Neural progenitor cell (in vitro differentiated cells): ENCODE data around the gene TMEM115. TPM values are rescaled to one million over a fixed set of nuclear protein-coding genes. Genes with fewer than 3 reads are reported as not detected.
"Not testable (repeated sequence)": the region's sequence is repeated elsewhere in the genome, so short reads cannot be mapped to it uniquely, and the experiment has no call there.

Experiments used
- DNase-seq: peaks from one replicate; pipeline ENCODE4 v3.0.0-alpha.2; 2016; ENCODE audit warnings: low spot score
- H2AFZ ChIP-seq: fragments of 200-600 bp; sonication (generic); replicated peaks from 2 replicates; pipeline ENCODE4 v1.6.1; 2016; ENCODE audit warnings: antibody characterized with exemption
- H3F3A ChIP-seq: fragments of 200-600 bp; sonication (generic); 2 replicates; pipeline ENCODE4 v1.6.1; 2016; ENCODE audit warnings: antibody characterized with exemption, low read depth
- H3K27ac ChIP-seq: fragments of 200-600 bp; sonication (generic); 2 replicates; pipeline ENCODE4 v1.5.1; 2016; ENCODE audit warnings: mild to moderate bottlenecking
- H3K27me3 ChIP-seq: fragments of 200-600 bp; sonication (generic); 2 replicates; pipeline ENCODE4 v1.6.1; 2016; ENCODE audit warnings: mild to moderate bottlenecking, moderate library complexity
- H3K36me3 ChIP-seq: fragments of 200-600 bp; sonication (generic); 2 replicates; pipeline ENCODE4 v1.5.1; 2016
- H3K4me1 ChIP-seq: fragments of 200-600 bp; sonication (generic); 2 replicates; pipeline ENCODE4 v1.6.1; 2016; ENCODE audit warnings: mixed run types
- H3K4me2 ChIP-seq: fragments of 200-600 bp; sonication (generic); 2 replicates; pipeline ENCODE4 v1.6.1; 2016
- H3K4me3 ChIP-seq: fragments of 200-600 bp; sonication (generic); 2 replicates; pipeline ENCODE4 v1.5.1; 2016
- H3K79me2 ChIP-seq: fragments of 200-600 bp; sonication (generic); 2 replicates; pipeline ENCODE4 v1.6.1; 2016; ENCODE audit warnings: low read depth
- H3K9ac ChIP-seq: fragments of 200-600 bp; sonication (generic); 2 replicates; pipeline ENCODE4 v1.6.1; 2016
- H3K9me3 ChIP-seq: fragments of 200-600 bp; sonication (generic); 2 replicates; pipeline ENCODE4 v1.5.1; 2016; ENCODE audit warnings: low read depth
- H4K20me1 ChIP-seq: fragments of 200-600 bp; sonication (generic); 2 replicates; pipeline ENCODE4 v1.6.1; 2016; ENCODE audit warnings: low read depth
- H3K27ac Mint-ChIP-seq: 3 replicates; pipeline ENCODE4 v1.8.0; 2021; ENCODE audit warnings: mixed read lengths
- H3K27me3 Mint-ChIP-seq: 2 replicates; pipeline ENCODE4 v1.8.0; 2022; ENCODE audit warnings: low read depth, mild to moderate bottlenecking, inconsistent platforms, moderate library complexity, mixed read lengths; ENCODE audit not compliant: insufficient read depth
- H3K36me3 Mint-ChIP-seq: 3 replicates; pipeline ENCODE4 v1.8.0; 2021; ENCODE audit warnings: mixed read lengths
- H3K4me1 Mint-ChIP-seq: 3 replicates; pipeline ENCODE4 v1.8.0; 2021; ENCODE audit warnings: mixed read lengths
- H3K4me3 Mint-ChIP-seq: 3 replicates; pipeline ENCODE4 v1.8.0; 2021; ENCODE audit warnings: mild to moderate bottlenecking, moderate library complexity, mixed read lengths
- H3K9me3 Mint-ChIP-seq: 3 replicates; pipeline ENCODE4 v1.8.0; 2020; ENCODE audit warnings: mixed read lengths
- CTCF ChIP-seq: fragments of 200-600 bp; sonication (generic); IDR thresholded peaks from 2 replicates; pipeline ENCODE4 v1.5.1; 2017; ENCODE audit warnings: antibody characterized with exemption, mild to moderate bottlenecking
- EZH2 ChIP-seq: fragments of 200-600 bp; sonication (generic); IDR thresholded peaks from 2 replicates; pipeline ENCODE4 v1.6.1; 2017; ENCODE audit warnings: antibody characterized with exemption, mild to moderate bottlenecking, moderate library complexity
- EZH2phosphoT487 ChIP-seq: fragments of 200-600 bp; sonication (generic); IDR thresholded peaks from 2 replicates; pipeline ENCODE4 v1.6.1; 2017; ENCODE audit warnings: antibody characterized with exemption
- total RNA-seq: library from RNA; depleted of rRNA; stranded (reverse); fragments of >200 nt; gene quantifications from 2 replicates; pipeline ENCODE4 v1.2.3, GENCODE V29; 2015; ENCODE audit warnings: low replicate concordance

The TMEM115 gene
- total RNA-seq, 1 donor from 2014 or later = 6.3 TPM

DNA sequence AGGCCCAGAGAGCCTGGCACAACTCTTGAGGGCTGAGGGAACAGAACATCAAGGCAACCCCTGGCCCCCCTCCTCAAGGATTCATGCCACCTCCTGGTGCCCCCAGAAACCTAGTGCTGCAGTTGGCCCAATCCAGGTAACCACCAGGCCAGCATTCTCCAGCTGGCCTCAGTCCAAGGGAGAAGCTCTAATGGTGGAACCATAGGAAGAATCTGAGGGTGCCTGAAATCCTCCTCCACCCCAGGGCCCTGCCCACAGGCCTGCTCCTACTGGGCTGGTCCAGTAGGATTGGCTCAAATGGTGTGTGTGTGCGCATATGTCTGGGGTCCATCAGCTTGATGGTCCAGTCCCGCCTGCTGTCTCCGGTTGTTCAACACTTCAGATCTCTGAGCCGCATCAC is 44.5 kb downstream of the TMEM115 start:
- no peak overlapping the region for H3K9ac ChIP-seq
- H3K9me3 Mint-ChIP-seq = peaks cover 7% of the 10 kb centered on the region
- H3K27ac ChIP-seq = no peak overlapping the region
- DNase-seq = no peak
- H4K20me1 ChIP-seq = peaks cover 26% of the 10 kb centered on the region
- peaks cover 42% of the 10 kb centered on the region for H3K36me3 Mint-ChIP-seq
- H3K27me3 ChIP-seq = no peaks in the 10 kb centered on the region
- no peak overlapping the region for H3K4me3 Mint-ChIP-seq
- H3F3A ChIP-seq = peaks cover 2% of the 10 kb centered on the region
- no peak overlapping the region for H3K4me2 ChIP-seq
- peaks cover under 1% of the 10 kb centered on the region for H3K9me3 ChIP-seq
- peaks cover 3% of the 10 kb centered on the region for H3K27me3 Mint-ChIP-seq
- TF ChIP-seq EZH2phosphoT487 (no peak), CTCF (no peak), EZH2 (no peak)
- H3K4me1 Mint-ChIP-seq = peaks cover 17% of the 10 kb centered on the region
- H2AFZ ChIP-seq = no peak overlapping the region
- no peak overlapping the region for H3K27ac Mint-ChIP-seq
- H3K79me2 ChIP-seq = peaks cover 27% of the 10 kb centered on the region
- H3K4me3 ChIP-seq = no peak overlapping the region
- H3K36me3 ChIP-seq = no peaks in the 10 kb centered on the region
- peaks cover 12% of the 10 kb centered on the region for H3K4me1 ChIP-seq

- no peak for DNase-seq
- Histone ChIP-seq H4K20me1 (peaks cover 21% of the 10 kb centered on the region), H3K27ac (no peak overlapping the region), H3K4me2 (no peak overlapping the region), H3K27me3 (no peaks in the 10 kb centered on the region), H3K9ac (no peak overlapping the region), H3K4me1 (peaks cover 7% of the 10 kb centered on the region), H3K79me2 (peaks cover 22% of the 10 kb centered on the region), H2AFZ (no peak overlapping the region), H3K9me3 (peaks cover 6% of the 10 kb centered on the region), H3K36me3 (no peaks in the 10 kb centered on the region), H3F3A (no peaks in the 10 kb centered on the region), H3K4me3 (no peak overlapping the region)
- H3K4me1 Mint-ChIP-seq = peaks cover 12% of the 10 kb centered on the region
- no peak overlapping the region for H3K27ac Mint-ChIP-seq
- no peak for TF ChIP-seq EZH2
- TF ChIP-seq CTCF = no peak
- peaks cover 43% of the 10 kb centered on the region for H3K36me3 Mint-ChIP-seq
- H3K4me3 Mint-ChIP-seq = no peak overlapping the region
- peaks cover 11% of the 10 kb centered on the region for H3K9me3 Mint-ChIP-seq
- H3K27me3 Mint-ChIP-seq = peaks cover 3% of the 10 kb centered on the region
Observed at GRCh38 chr3:50314342-50314741, 45.0 kb downstream of the TMEM115 start.

DNA sequence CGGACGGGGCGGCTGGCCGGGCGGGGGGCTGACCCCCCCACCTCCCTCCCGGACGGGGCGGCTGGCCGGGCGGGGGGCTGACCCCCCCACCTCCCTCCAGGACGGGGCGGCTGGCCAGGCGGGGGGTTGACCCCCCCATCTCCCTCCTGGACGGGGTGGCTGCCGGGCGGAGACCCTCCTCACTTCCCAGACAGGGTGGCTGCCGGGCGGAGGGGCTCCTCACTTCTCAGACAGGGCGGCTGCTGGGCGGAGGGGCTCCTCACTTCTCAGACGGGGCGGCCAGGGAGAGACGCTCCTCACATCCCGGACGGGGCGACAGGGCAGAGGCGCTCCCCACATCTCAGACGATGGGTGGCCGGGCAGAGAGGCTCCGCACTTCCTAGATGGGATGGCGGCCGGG is 47.3 kb downstream of the TMEM115 start:
- not testable (repeated sequence) for H3K27me3 ChIP-seq, H3K9ac ChIP-seq, H3K4me2 ChIP-seq, H3K4me3 Mint-ChIP-seq, H3K4me3 ChIP-seq, H3F3A ChIP-seq, H3K27ac Mint-ChIP-seq, H3K79me2 ChIP-seq, H3K4me1 Mint-ChIP-seq, H3K36me3 ChIP-seq, H4K20me1 ChIP-seq, H2AFZ ChIP-seq, H3K27me3 Mint-ChIP-seq, DNase-seq, H3K27ac ChIP-seq, H3K4me1 ChIP-seq
- H3K36me3 Mint-ChIP-seq = peaks cover 29% of the 10 kb centered on the region
- peaks cover 23% of the 10 kb centered on the region for H3K9me3 ChIP-seq
- H3K9me3 Mint-ChIP-seq = peaks cover 19% of the 10 kb centered on the region

Other genes with a start within 250 kb of the TMEM115 start
- 14.5 and 42.5 TPM in 2 replicates for gene SEMA3F, start 204.2 kb downstream of the TMEM115 start, total RNA-seq
- 0.03 TPM in 1 of 2 replicates, not detected in the other for gene GNAT1, start 167.9 kb downstream of the TMEM115 start, total RNA-seq
- gene SLC38A3, start 154.2 kb downstream of the TMEM115 start, total RNA-seq = 0.17 and 0.77 TPM in 2 replicates
- 249 and 321 TPM in 2 replicates for gene GNAI2, start 123.3 kb downstream of the TMEM115 start, total RNA-seq
- 0.80 and 8.6 TPM in 2 replicates for gene SEMA3B, start 90.4 kb downstream of the TMEM115 start, total RNA-seq
- 0.37 TPM in 1 of 2 replicates, not detected in the other for gene LSMEM2, start 80.4 kb downstream of the TMEM115 start, total RNA-seq
- gene IFRD2, start 67.1 kb downstream of the TMEM115 start, total RNA-seq = 26.4 and 45.6 TPM in 2 replicates
- 2.2 and 4.9 TPM in 2 replicates for gene HYAL3, start 60.1 kb downstream of the TMEM115 start, total RNA-seq
- 10.1 and 21.8 TPM in 2 replicates for gene NAA80, start 60.1 kb downstream of the TMEM115 start, total RNA-seq
- 1.6 and 3.0 TPM in 2 replicates for gene HYAL1, start 55.9 kb downstream of the TMEM115 start, total RNA-seq
- gene HYAL2, start 36.8 kb downstream of the TMEM115 start, total RNA-seq = 38.9 and 92.3 TPM in 2 replicates
- gene TUSC2, start 31.3 kb downstream of the TMEM115 start, total RNA-seq = 14.9 and 36.1 TPM in 2 replicates
- gene RASSF1, start 18.7 kb downstream of the TMEM115 start, total RNA-seq = 13.7 and 19.5 TPM in 2 replicates
- gene ZMYND10, start 13.8 kb downstream of the TMEM115 start, total RNA-seq = 0.37 and 1.7 TPM in 2 replicates
- 15.5 and 35.7 TPM in 2 replicates for gene NPRL2, start 8.7 kb downstream of the TMEM115 start, total RNA-seq
- 2.2 and 13.8 TPM in 2 replicates for gene CYB561D2, start 8.7 kb downstream of the TMEM115 start, total RNA-seq
- gene CACNA2D2, start 144.1 kb upstream of the TMEM115 start, total RNA-seq = 4.3 and 9.5 TPM in 2 replicates
- 8.5 and 15.6 TPM in 2 replicates for gene C3orf18, start 208.2 kb upstream of the TMEM115 start, total RNA-seq
- gene HEMK1, start 210.0 kb upstream of the TMEM115 start, total RNA-seq = 9.3 and 20.8 TPM in 2 replicates